Uterus (tissue), 4 donors: ENCODE measurements around the gene HOXA11. TPM values are rescaled to one million over a fixed set of nuclear protein-coding genes. Genes with fewer than 3 reads are reported as not detected.

Experiments
- DNase-seq, 2 donors: peaks; one replicate each; pipeline ENCODE4 v3.0.0-alpha.2; 2019 to 2020
- H3K27ac ChIP-seq, 2 donors: fragments of 200-600 bp; sonication (generic); 1 replicate in 1 of 2; 2 replicates in 1 of 2; pipeline ENCODE4 v1.5.1; 2016 to 2018
- H3K27me3 ChIP-seq, 2 donors: fragments of 200-600 bp; sonication (generic); one replicate each; pipeline ENCODE4 v1.5.1; 2018 to 2019; ENCODE audit warnings: control low read depth in 1 of 2
- H3K36me3 ChIP-seq, 2 donors: fragments of 200-600 bp; sonication (generic); one replicate each; pipeline ENCODE4 v1.5.1; 2019; ENCODE audit warnings: control low read depth in 1 of 2
- H3K4me1 ChIP-seq, 2 donors: fragments of 200-600 bp; sonication (generic); one replicate each; pipeline ENCODE4 v1.5.1; 2018 to 2019; ENCODE audit warnings: control low read depth in 1 of 2
- H3K4me3 ChIP-seq, 2 donors: fragments of 200-600 bp; sonication (generic); 1 replicate in 1 of 2; 2 replicates in 1 of 2; pipeline ENCODE4 v1.5.1; 2018 to 2019; ENCODE audit warnings: mild to moderate bottlenecking in 1 of 2
- H3K9me3 ChIP-seq, 2 donors: fragments of 200-600 bp; sonication (generic); one replicate each; pipeline ENCODE4 v1.5.1; 2019; ENCODE audit warnings: control low read depth in 1 of 2
- POLR2A ChIP-seq, 2 donors: fragments of 450-650 bp; IDR thresholded peaks; one replicate each; pipeline ENCODE4 v1.6.1; 2016; ENCODE audit warnings: antibody characterized with exemption in 2 of 2, mild to moderate bottlenecking in 1 of 2, moderate library complexity in 1 of 2
- intact Hi-C: fragments of 100-400 bp; cut with DNase I; formaldehyde crosslinking; loops from one replicate; pipeline ENCODE4 v1.15.1; 2023; ENCODE audit warnings: low total_unique reads
- total RNA-seq, 4 donors: library from RNA; depleted of rRNA in 3 of 4; stranded (reverse); fragments of >200 nt in 3 of 4; gene quantifications; one replicate each; pipeline versions ENCODE4 v1.1.0 to v1.2.4, GENCODE V29; 2014 to 2023
- TF ChIP-seq, protein P1 (sequence below), 4 experiments: fragments of 200-600 bp in 2 of 4; fragments of 450-650 bp in 2 of 4; sonication (generic) in 2 of 4; IDR thresholded peaks; one replicate each; pipeline ENCODE4 v1.5.1; 2016 to 2019; ENCODE audit warnings: antibody characterized with exemption in 4 of 4, mild to moderate bottlenecking in 2 of 4, moderate library complexity in 1 of 4
- donor health status: DM: yes; HTN: yes; CAD: no.

The HOXA11 gene
- total RNA-seq, 4 donors from 2014 or later: 32.4 to 82.0 (median 57.8) TPM

DNA sequence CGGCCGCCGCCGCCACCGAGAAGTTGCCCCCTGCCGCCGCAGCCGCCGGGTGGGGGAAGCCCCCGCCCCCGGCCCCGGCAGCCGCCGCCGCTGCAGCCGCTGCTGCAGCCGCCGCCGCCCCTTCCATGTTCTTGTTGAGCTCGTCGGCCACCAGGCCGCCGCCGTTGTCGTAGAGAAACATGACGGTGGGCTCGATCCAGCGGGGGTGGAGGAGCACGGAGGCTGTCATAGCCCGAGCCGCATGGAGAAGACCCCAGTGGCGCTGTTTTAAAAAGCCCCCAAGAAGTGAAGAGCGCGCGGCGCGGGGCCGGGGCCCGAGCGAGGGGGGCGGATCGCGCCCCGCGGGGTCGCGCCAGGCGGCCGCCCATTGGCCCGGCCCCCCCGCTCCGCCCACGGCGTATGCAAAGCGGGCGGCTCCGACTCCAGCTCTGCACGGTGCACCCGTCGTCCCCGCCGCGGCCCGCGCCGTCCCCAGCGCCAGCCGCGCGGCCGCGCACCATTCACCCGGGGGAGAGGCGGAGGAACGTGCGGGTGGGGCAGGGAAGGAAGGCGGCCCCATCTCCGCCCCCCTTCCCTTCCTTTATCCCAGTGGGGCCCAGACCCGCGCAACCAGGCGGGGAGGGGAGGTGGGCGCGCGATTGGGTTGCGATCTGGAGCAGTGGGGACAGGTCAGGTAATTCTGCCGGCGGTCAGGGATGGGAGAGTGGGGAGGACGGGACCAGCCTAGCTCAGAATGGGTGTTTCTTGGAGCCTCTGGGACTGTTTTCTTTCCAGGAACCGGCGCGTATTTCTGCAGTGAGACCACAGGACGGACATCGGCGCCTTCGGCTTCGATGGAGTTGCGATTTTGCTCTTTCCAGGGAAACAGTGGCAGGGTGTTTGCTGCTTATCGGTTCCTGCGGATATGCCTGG is 15.1 kb upstream of the HOXA11 start, which contains the start of gene HOXA13:
Gene HOXA13, minus strand, starts transcription at position 243 of the 912 bp plus-strand sequence. Its CDS starts 14 bp downstream, at position 229.
- H3K4me3 ChIP-seq: peak within 1 kb of the TSS; percentile 24 to 39
- H3K36me3 ChIP-seq: no peaks in the 10 kb centered on the region
- no peak for TF ChIP-seq POLR2A (IDR thresholded peaks at IDR 0.05)
- TF ChIP-seq, protein P1, sequence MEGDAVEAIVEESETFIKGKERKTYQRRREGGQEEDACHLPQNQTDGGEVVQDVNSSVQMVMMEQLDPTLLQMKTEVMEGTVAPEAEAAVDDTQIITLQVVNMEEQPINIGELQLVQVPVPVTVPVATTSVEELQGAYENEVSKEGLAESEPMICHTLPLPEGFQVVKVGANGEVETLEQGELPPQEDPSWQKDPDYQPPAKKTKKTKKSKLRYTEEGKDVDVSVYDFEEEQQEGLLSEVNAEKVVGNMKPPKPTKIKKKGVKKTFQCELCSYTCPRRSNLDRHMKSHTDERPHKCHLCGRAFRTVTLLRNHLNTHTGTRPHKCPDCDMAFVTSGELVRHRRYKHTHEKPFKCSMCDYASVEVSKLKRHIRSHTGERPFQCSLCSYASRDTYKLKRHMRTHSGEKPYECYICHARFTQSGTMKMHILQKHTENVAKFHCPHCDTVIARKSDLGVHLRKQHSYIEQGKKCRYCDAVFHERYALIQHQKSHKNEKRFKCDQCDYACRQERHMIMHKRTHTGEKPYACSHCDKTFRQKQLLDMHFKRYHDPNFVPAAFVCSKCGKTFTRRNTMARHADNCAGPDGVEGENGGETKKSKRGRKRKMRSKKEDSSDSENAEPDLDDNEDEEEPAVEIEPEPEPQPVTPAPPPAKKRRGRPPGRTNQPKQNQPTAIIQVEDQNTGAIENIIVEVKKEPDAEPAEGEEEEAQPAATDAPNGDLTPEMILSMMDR (IDR thresholded peaks at IDR 0.05): no peak
- intact Hi-C loops: no loop called here
- no peaks in the 10 kb centered on the region for H3K9me3 ChIP-seq
- H3K27me3 ChIP-seq: peaks cover 46 to 79% of the 10 kb centered on the region in 2 donors
- peak within 1 kb of the TSS; percentile 55 to 68 for H3K27ac ChIP-seq
- peaks cover 0 to 11% of the 10 kb centered on the region in 2 donors for H3K4me1 ChIP-seq
- DNase-seq: no peak

DNA sequence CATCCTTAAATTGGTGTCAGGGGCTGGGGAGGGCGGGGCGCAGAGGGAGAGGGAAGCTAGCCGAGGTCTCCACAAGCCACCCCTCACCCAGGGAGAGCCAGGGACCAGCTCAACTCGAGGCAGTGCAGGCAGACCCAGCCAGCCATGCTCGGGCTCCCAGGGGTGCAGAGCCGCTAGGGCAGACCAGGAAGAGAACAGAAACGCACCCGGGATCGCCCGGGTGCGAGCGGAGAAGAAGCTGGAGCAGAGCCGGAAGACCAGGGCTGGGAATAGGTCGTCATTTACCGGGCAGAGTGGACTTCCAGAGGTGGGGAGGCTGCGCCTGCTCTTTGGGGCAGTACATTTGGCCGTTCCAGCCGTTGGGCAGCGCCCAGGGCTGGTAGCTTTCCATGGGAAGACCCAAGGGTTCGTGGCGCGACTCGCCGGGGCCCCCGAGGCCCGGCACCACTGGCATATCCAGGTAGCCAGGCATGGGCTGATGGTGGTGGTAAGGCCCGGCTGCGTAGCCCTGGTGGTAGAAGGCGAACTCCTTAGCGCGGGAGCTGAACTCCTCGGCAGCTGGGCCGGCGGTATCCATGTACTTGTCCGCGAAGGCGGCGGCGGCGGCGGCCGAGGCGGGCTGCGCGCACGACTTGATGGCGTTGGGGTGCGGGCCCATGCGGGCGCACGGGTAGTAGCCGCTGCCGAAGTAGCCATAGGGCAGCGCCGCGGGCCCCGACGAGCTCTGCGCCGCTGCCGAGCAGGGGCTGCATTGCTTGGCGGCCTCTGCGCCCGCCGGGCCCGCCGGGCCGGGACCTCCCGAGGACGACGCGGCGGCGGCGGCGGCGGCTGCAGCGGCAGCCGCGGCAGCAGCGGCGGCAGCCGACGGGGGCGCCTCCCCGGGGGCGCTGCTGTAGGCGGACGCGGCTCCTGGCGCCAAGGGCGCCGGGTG is 14.1 kb upstream of the HOXA11 start:
- Histone ChIP-seq H3K27ac (peak overlapping the region; percentile 55 to 68), H3K27me3 (peaks cover 39 to 69% of the 10 kb centered on the region in 2 donors), H3K4me1 (peaks cover 0 to 11% of the 10 kb centered on the region in 2 donors), H3K4me3 (peak overlapping the region; percentile 20 to 37), H3K36me3 (no peaks in the 10 kb centered on the region), H3K9me3 (no peaks in the 10 kb centered on the region)
- DNase-seq: no peak
- TF ChIP-seq, protein P1 (IDR thresholded peaks at IDR 0.05): no peak
- no peak for TF ChIP-seq POLR2A (IDR thresholded peaks at IDR 0.05)
- intact Hi-C loops: no loop called here

DNA sequence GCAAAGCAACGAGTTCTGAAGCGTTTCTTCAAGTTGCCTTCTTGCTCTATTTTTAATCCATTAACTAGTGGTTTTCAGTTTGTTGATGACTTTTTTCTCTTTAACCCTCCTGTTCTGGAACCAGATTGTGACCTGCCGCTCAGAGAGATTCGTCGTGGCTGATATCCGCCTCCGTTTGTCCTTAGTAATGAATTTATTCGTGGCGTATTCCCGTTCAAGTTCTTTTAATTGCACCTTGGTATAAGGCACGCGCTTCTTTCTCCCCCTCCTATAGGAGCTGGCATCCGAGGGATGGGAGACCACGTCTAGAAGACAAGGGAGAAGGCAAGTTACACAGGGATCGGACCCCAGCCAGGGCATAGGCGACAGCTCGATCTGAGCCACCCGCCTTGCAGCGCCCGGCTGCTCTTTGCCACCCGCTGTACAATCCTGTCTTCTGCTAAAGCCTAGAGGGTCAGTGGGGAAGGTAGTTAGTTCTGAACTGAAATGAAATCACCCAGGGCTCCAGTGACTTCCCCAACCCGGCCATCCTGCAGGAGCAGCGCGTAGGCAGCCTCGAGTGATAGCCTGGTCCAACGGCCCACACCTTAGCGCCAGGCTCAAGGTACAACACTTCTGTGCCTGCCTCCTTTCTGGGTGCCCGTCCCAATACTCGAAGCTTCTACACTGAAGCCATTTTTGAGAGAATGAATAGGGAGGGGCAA is 13.3 kb upstream of the HOXA11 start:
- H3K27ac ChIP-seq: peak overlapping the region; percentile 55 to 68
- no peaks in the 10 kb centered on the region for H3K36me3 ChIP-seq
- no peaks in the 10 kb centered on the region for H3K9me3 ChIP-seq
- peaks cover 0 to 11% of the 10 kb centered on the region in 2 donors for H3K4me1 ChIP-seq
- TF ChIP-seq, protein P1 (IDR thresholded peaks at IDR 0.05): no peak
- no peak for TF ChIP-seq POLR2A (IDR thresholded peaks at IDR 0.05)
- H3K4me3 ChIP-seq: peak overlapping the region; percentile 20 to 37
- intact Hi-C loops: no loop called here
- no peak for DNase-seq
- H3K27me3 ChIP-seq: peaks cover 36 to 62% of the 10 kb centered on the region in 2 donors

DNA sequence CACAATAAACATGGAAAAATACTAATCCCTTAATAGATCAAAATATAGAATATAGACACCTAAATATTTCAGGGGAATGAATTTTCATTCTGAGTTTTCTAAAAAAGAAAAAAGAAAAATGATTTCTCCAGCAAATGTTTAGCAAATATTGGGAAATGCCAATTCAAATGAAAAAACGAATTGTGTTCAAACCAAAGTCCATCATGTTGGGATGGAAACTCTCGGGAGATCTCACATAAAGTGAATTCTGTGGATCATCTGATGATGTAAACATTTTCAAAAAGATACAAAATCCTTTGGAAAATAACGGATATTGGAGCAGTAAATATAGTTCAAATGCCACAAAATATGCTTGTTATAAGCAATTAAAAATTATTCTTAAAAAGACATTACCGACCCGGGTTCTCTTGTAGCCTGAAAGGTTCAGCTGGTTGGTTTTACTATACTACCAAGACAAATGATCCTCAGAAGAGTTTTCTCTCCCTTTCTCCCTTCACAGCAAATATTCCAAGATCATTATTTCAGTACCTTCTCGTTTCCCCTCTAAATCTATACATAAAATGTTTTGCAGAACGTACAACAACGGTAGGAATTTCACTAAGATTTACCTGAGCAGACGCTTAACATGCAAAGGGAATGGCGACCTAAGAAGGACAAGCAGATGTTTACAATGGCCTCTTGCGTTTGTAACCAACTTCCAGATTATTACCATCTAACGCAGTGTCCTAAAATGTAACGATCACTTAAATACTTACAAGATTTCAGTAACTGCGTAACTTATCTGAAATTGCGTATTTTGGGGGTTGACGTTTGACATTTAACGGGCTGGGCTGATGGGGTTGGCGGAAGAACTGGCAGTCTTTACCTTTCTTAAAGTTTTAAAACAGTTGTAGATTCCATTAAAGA is 12.4 kb upstream of the HOXA11 start:
- Histone ChIP-seq H3K4me3 (no peak overlapping the region), H3K27ac (no peak overlapping the region), H3K27me3 (peaks cover 35 to 53% of the 10 kb centered on the region in 2 donors), H3K36me3 (no peaks in the 10 kb centered on the region), H3K4me1 (peaks cover 0 to 15% of the 10 kb centered on the region in 2 donors), H3K9me3 (no peaks in the 10 kb centered on the region)
- no peak for TF ChIP-seq POLR2A (IDR thresholded peaks at IDR 0.05)
- TF ChIP-seq, protein P1 (IDR thresholded peaks at IDR 0.05): no peak
- no peak for DNase-seq
- intact Hi-C loops: no loop called here
